HepG2 (cell line): ENCODE results near the gene NABP2. TPM values are rescaled to one million over a fixed set of nuclear protein-coding genes. Genes with fewer than 3 reads are reported as not detected.
A peak's percentile ranks its signal among the peaks of the same experiment; 100 is the strongest.

Experiments used
- FLYWCH1 ChIP-seq: sonication (generic); formaldehyde crosslinking; IDR thresholded peaks from 2 replicates; pipeline ENCODE4 v1.8.1; 2023; ENCODE audit warnings: mild to moderate bottlenecking, missing genetic modification reagents
- GPN1 ChIP-seq: sonication (generic); formaldehyde crosslinking; IDR thresholded peaks from 2 replicates; pipeline ENCODE4 v1.5.1; 2020; ENCODE audit warnings: missing genetic modification reagents, borderline replicate concordance
- ISX ChIP-seq: sonication (generic); formaldehyde crosslinking; conservative IDR thresholded peaks from 2 replicates; pipeline ENCODE4 v1.5.0; 2020; ENCODE audit warnings: missing genetic modification reagents
- JUND ChIP-seq: sonication (generic); formaldehyde crosslinking; IDR thresholded peaks from 2 replicates; pipeline ENCODE4 v1.8.0; 2022; ENCODE audit warnings: mild to moderate bottlenecking, missing genetic modification reagents
- KDM5B ChIP-seq: sonication (generic); formaldehyde crosslinking; IDR thresholded peaks from 2 replicates; pipeline ENCODE4 v1.4.0; 2020; ENCODE audit warnings: missing genetic modification reagents, mild to moderate bottlenecking, borderline replicate concordance
- RFX3 ChIP-seq: IDR thresholded peaks from 2 replicates; pipeline ENCODE4 v1.6.1; 2016; ENCODE audit warnings: missing biosample characterization, missing genetic modification reagents
- ZEB1 ChIP-seq: IDR thresholded peaks from 2 replicates; pipeline ENCODE4 v1.6.1; 2012; ENCODE audit warnings: mild to moderate bottlenecking, low read depth, inconsistent platforms; ENCODE audit not compliant: insufficient replicate concordance
- ZSCAN21 ChIP-seq: sonication (generic); formaldehyde crosslinking; IDR thresholded peaks from 2 replicates; pipeline ENCODE4 v1.8.0; 2022; ENCODE audit warnings: mild to moderate bottlenecking, missing genetic modification reagents, moderate library complexity, borderline replicate concordance
- polyA plus RNA-seq, 8 experiments: library from polyadenylated mRNA; depleted of rRNA in 3 of 8; stranded (reverse) in 7 of 8; unstranded in 1 of 8; fragments of >200 nt; fragmentation: Illumina TruSeq in 4 of 8; extraction: Trizol in 4 of 8; gene quantifications; 2 replicates each; pipeline versions ENCODE4 v1.2.1 to v1.2.3, GENCODE V29; 2011 to 2016; ENCODE audit warnings: low read depth in 4 of 8, missing spikeins in 1 of 8, mixed read lengths in 1 of 8; ENCODE audit not compliant: insufficient read depth in 1 of 8
- total RNA-seq, 5 experiments: library from RNA; depleted of rRNA; stranded (reverse); fragments of >200 nt; fragmentation: Illumina TruSeq; extraction: Trizol; gene quantifications; 2 replicates each; pipeline ENCODE4 v1.2.3, GENCODE V29; 2016; ENCODE audit warnings: low read depth in 1 of 5
- TF ChIP-seq, protein P1 (sequence below): sonication (generic); formaldehyde crosslinking; IDR thresholded peaks from 2 replicates; pipeline ENCODE4 v1.4.0; 2020; ENCODE audit warnings: missing genetic modification reagents
- TF ChIP-seq, protein P2 (sequence below), 2 experiments: sonication (generic) in 1 of 2; formaldehyde crosslinking in 1 of 2; IDR thresholded peaks; 2 replicates each; pipeline versions ENCODE4 v1.4.0 to v1.6.1; 2016 to 2020; ENCODE audit warnings: borderline replicate concordance in 1 of 2, low read depth in 1 of 2, mild to moderate bottlenecking in 1 of 2, missing genetic modification reagents in 1 of 2
- TF ChIP-seq, protein P3 (sequence below): sonication (generic); formaldehyde crosslinking; IDR thresholded peaks from 2 replicates; pipeline ENCODE4 v1.8.0; 2022; ENCODE audit warnings: missing genetic modification reagents, mild to moderate bottlenecking, borderline replicate concordance
- TF ChIP-seq, protein P4 (sequence below): sonication (generic); formaldehyde crosslinking; conservative IDR thresholded peaks from 2 replicates; pipeline ENCODE4 v1.4.0; 2020; ENCODE audit warnings: missing genetic modification reagents
- TF ChIP-seq, protein P5 (sequence below): sonication (generic); formaldehyde crosslinking; IDR thresholded peaks from 2 replicates; pipeline ENCODE4 v1.8.0; 2022; ENCODE audit warnings: mild to moderate bottlenecking, missing genetic modification reagents
- TF ChIP-seq, protein P6 (sequence below): sonication (generic); formaldehyde crosslinking; IDR thresholded peaks from 2 replicates; pipeline ENCODE4 v1.4.0; 2020; ENCODE audit warnings: missing genetic modification reagents

NABP2 gene
- total and polyA plus RNA-seq, 2 of the 13 experiments (the other 11 are each of a cell fraction or from before 2014, with no cell fraction given): 33.2 to 35.5 TPM

DNA sequence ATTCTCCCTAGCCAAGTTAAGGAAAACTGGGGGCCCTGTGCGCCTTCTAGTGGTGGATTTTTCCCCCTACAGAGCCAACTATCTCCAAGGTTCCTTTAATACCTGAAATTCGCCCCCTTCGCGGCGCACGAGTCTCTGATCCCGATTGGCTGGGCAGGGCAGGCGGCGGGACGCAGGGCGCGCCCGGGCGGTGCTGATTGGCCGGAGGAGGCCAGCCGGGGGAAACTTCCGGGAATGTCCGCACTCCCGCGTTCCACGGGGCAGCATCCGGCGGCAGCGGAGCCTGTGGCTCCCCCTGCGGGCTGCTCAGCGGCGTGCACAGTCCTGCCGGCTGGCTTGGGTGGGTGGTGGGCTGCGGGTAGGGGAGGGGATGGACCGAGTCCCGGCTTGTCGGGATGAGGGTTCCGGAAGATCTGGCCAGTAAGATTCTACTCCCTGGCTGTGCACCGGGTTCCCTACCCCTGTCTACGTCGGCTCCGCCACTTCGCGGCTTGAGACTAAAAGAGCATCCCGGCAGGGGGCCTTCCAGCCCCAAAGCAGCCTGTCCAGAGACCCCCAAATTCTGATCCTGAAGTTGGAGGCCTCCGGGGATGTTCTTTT is at the start of gene NABP2 (continued):
- TF ChIP-seq, protein P1, sequence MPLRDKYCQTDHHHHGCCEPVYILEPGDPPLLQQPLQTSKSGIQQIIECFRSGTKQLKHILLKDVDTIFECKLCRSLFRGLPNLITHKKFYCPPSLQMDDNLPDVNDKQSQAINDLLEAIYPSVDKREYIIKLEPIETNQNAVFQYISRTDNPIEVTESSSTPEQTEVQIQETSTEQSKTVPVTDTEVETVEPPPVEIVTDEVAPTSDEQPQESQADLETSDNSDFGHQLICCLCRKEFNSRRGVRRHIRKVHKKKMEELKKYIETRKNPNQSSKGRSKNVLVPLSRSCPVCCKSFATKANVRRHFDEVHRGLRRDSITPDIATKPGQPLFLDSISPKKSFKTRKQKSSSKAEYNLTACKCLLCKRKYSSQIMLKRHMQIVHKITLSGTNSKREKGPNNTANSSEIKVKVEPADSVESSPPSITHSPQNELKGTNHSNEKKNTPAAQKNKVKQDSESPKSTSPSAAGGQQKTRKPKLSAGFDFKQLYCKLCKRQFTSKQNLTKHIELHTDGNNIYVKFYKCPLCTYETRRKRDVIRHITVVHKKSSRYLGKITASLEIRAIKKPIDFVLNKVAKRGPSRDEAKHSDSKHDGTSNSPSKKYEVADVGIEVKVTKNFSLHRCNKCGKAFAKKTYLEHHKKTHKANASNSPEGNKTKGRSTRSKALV (CRISPR knock-in tag): 0 out of 2 replicates have a peak, but pooled peaks have one; percentile 29
- TF ChIP-seq ZEB1 (no peak), FLYWCH1 (CRISPR knock-in tag) (no peak), RFX3 (no peak), ISX (CRISPR knock-in tag) (no peak), ZSCAN21 (CRISPR knock-in tag) (no peak; the same call in 1 of the 2 replicates), JUND (CRISPR knock-in tag) (no peak), KDM5B (CRISPR knock-in tag) (no peak; the same call in 1 of the 2 replicates), GPN1 (CRISPR knock-in tag) (no peak)
- TF ChIP-seq, protein P2, sequence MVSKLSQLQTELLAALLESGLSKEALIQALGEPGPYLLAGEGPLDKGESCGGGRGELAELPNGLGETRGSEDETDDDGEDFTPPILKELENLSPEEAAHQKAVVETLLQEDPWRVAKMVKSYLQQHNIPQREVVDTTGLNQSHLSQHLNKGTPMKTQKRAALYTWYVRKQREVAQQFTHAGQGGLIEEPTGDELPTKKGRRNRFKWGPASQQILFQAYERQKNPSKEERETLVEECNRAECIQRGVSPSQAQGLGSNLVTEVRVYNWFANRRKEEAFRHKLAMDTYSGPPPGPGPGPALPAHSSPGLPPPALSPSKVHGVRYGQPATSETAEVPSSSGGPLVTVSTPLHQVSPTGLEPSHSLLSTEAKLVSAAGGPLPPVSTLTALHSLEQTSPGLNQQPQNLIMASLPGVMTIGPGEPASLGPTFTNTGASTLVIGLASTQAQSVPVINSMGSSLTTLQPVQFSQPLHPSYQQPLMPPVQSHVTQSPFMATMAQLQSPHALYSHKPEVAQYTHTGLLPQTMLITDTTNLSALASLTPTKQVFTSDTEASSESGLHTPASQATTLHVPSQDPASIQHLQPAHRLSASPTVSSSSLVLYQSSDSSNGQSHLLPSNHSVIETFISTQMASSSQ (IDR thresholded peaks at IDR 0.05; ENCODE audit: low read depth): no peak
- TF ChIP-seq, protein P2 (CRISPR knock-in tag; IDR thresholded peaks at IDR 0.05; ENCODE audit: borderline replicate concordance): no peak; the same call in 1 of the 2 replicates
- TF ChIP-seq, protein P3, sequence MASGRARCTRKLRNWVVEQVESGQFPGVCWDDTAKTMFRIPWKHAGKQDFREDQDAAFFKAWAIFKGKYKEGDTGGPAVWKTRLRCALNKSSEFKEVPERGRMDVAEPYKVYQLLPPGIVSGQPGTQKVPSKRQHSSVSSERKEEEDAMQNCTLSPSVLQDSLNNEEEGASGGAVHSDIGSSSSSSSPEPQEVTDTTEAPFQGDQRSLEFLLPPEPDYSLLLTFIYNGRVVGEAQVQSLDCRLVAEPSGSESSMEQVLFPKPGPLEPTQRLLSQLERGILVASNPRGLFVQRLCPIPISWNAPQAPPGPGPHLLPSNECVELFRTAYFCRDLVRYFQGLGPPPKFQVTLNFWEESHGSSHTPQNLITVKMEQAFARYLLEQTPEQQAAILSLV (CRISPR knock-in tag): 0 out of 2 replicates have a peak, but pooled peaks have one; percentile 56
- TF ChIP-seq, protein P4, sequence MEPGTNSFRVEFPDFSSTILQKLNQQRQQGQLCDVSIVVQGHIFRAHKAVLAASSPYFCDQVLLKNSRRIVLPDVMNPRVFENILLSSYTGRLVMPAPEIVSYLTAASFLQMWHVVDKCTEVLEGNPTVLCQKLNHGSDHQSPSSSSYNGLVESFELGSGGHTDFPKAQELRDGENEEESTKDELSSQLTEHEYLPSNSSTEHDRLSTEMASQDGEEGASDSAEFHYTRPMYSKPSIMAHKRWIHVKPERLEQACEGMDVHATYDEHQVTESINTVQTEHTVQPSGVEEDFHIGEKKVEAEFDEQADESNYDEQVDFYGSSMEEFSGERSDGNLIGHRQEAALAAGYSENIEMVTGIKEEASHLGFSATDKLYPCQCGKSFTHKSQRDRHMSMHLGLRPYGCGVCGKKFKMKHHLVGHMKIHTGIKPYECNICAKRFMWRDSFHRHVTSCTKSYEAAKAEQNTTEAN (CRISPR knock-in tag): 0 out of 2 replicates have a peak, but pooled peaks have one; percentile 40
- TF ChIP-seq, protein P5, sequence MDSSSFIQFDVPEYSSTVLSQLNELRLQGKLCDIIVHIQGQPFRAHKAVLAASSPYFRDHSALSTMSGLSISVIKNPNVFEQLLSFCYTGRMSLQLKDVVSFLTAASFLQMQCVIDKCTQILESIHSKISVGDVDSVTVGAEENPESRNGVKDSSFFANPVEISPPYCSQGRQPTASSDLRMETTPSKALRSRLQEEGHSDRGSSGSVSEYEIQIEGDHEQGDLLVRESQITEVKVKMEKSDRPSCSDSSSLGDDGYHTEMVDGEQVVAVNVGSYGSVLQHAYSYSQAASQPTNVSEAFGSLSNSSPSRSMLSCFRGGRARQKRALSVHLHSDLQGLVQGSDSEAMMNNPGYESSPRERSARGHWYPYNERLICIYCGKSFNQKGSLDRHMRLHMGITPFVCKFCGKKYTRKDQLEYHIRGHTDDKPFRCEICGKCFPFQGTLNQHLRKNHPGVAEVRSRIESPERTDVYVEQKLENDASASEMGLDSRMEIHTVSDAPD (CRISPR knock-in tag): no peak
- TF ChIP-seq, protein P6, sequence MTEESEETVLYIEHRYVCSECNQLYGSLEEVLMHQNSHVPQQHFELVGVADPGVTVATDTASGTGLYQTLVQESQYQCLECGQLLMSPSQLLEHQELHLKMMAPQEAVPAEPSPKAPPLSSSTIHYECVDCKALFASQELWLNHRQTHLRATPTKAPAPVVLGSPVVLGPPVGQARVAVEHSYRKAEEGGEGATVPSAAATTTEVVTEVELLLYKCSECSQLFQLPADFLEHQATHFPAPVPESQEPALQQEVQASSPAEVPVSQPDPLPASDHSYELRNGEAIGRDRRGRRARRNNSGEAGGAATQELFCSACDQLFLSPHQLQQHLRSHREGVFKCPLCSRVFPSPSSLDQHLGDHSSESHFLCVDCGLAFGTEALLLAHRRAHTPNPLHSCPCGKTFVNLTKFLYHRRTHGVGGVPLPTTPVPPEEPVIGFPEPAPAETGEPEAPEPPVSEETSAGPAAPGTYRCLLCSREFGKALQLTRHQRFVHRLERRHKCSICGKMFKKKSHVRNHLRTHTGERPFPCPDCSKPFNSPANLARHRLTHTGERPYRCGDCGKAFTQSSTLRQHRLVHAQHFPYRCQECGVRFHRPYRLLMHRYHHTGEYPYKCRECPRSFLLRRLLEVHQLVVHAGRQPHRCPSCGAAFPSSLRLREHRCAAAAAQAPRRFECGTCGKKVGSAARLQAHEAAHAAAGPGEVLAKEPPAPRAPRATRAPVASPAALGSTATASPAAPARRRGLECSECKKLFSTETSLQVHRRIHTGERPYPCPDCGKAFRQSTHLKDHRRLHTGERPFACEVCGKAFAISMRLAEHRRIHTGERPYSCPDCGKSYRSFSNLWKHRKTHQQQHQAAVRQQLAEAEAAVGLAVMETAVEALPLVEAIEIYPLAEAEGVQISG (CRISPR knock-in tag): peak; percentile 97
